PC-9 (cell line): ENCODE results near the gene ZIC5.

Experiments
- CTCF ChIP-seq: fragments of 200-600 bp; sonication (generic); conservative IDR thresholded peaks from 2 replicates; pipeline ENCODE4 v1.6.1; 2017; ENCODE audit warnings: mixed run types, antibody characterized with exemption, mild to moderate bottlenecking, moderate library complexity
- EZH2 ChIP-seq: fragments of 200-600 bp; sonication (generic); IDR thresholded peaks from 2 replicates; pipeline ENCODE4 v1.8.0; 2017; ENCODE audit warnings: antibody characterized with exemption, low read depth

DNA sequence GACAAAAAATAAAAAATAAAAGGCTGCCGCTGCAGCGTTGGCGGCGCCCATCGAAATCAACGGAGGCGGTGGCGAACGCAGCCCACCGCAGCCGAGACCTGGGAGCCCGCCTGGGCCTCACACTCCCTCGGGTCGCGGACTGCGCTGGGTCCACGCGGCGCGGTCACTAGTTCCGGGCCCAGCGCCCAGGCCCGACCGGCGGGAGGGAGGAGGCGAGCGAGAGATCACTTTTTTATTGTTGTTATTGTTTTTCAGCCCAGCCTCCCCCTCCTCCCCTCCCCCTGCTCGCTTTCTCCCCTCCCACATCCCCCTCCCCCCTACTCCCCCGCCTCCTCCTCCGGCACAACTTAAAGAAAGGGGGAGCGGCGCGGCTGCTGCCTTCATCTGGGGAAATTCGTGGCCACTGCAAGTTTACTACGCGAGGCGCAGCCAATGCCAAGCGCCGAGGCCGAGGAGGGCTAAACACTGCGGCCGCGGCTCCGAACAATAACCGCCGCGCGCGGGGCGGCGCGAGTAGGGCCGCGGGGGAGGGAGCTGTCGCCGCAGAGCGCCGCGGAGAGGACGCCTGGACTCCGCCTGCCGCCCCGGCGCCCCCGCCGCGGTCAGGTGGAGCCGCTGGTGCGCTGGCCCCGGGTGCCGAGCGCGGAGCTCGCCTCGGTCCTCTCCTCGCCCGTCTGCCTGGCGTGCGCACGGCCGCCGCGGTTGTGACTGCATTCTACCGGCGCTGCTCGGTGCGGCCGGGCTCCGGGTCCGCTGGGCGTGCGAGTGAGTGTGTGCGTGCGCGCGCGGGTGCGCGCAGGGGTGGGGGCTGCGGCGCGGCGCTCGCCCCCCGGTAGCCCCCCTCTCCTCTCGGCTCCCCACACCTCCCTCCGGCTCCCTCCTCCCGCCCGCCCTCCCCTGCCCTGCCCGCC, 9.5 kb upstream of the ZIC5 start:
- no peak for TF ChIP-seq CTCF
- no peak for TF ChIP-seq EZH2
